HG02588 (cell line): ENCODE data around the gene OMP.
"Not testable (repeated sequence)": the region's sequence is repeated elsewhere in the genome, so short reads cannot be mapped to it uniquely, and the experiment has no call there.

ENCODE experiments used
- ATAC-seq: cut with Tn5 transposase; IDR thresholded peaks from one replicate; pipeline ENCODE4 v1.9.1; 2021; ENCODE audit warnings: mild to moderate bottlenecking, moderate library complexity; ENCODE audit not compliant: unreplicated experiment

The OMP gene

DNA sequence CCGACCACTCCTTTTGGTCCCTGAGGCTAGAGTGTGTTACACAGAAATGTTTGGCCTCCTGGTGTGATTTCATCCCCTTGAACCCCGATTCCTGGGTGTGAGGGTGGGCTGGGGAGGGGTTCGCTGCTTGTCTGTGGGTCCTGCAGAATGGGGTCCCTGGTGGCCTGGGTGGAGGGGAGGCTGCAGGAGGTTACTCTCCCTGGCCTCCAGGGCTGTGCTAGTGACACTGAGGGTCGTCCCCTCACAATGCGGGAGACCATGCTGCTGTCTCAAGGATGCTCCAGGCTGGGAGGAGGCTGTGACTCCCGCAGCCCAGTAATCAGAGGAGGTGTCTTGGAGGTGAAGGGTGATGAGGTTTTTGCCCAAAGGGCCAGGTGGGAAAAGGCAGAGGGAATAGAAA lies 17.0 kb upstream of the OMP start:
- no peak for ATAC-seq

DNA sequence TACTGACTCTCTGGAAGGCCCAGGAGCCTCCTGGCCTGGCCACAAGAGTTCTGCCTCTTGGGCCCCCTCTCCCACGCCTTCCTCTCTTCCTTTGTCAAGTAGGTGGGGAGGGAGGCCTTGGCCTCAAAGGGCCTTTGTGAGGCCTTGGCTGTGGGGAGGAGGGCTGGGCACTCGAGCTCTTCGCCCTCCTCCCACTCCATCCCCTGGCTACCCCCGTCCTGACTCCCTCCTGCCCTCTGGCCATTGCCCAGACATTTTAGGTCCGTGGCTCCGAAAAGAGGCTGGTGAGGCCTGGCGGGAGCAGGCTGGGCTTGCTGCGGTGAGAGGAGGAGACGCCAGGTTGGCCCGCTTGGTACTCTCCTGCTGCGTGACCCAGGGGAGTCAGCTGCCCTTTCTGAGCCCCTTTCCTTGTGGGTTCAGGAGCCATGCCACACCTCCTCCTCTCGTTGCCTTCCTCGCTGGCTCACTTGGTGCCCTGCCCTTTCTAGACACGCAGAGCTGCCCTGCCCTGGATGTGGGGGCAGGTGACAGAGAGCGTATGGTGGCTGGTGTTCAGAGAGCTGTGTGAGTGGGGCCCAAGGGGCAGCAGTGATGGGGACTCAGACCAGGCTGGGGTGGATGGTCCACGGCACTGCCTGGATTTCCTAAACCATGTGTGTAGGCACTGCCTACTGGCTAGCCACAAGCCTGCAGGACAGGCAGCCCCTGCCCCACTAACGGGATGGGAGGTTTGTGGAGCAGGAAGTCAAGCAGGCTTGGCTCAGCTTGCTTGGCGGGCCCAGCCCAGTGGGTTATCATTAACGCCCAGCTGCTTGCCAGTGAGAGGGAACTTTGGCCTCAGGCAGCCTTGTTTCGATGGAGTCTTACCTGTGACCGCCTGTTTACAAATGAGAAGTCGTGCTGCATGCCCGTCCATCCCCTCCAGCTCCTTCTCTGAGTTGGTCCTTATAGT lies 15.8 kb upstream of the OMP start:
- no peak for ATAC-seq

DNA sequence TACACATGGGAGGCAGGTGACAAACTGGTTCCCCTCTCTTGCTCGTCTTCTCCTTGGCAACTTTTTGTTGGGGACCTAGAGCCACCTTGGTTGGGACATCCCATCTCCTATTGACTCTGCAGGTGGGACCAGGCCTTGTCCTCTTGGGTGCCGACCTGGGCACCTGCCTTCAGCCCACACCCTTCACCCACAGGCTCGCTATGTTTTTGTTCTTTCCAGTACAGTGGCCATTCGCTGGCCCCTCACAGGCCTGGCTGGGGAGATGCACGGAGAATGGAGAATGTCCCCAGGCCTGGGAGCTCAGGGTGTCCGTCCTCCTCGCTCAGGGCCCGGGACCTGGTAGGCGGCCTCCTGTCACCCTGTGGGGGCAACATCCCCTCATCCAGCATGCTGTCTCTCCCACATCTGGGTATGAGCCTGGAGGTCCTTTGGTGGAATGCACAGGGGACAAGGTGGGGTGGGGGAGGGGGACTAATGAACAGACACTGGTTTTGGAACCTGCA lies 14.9 kb upstream of the OMP start:
- no peak for ATAC-seq

DNA sequence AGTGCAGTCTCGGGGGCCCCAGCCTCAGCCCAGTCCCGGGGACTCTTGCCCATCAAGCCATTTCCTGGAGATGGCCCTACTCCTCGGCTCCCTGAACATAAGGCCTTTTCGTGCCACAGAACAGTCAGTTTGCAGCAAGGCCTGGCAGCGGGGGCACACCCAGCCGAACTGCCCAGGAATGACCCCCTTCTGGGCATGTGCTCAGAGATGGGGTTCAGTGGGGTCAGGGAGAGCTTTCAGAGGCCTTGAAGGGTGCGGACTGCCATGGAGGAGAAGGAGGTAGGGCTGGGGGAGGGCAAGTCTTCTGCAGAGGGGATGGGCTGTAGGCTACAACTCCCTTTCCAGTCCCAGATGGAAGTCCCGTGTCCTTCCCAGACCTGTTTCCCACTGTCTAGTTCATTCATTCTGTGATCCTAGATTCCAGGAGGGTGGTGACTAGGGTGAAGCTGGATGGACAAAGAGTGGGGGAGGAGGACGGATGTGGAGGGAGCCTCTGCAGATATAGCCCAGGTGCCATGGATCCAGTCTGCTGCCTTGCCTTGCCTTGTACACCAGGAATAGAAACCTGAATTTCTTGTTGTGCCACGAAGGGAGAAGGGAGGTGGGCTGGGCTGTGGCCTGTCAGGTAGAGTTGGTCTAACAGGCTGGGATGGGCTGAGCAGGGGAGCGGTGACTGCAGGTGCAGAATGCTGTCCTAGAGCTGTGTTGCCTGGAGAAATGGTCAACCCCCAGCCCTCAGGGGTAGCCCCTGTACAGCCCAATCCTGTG lies 14.2 kb upstream of the OMP start:
- ATAC-seq: no peak

DNA sequence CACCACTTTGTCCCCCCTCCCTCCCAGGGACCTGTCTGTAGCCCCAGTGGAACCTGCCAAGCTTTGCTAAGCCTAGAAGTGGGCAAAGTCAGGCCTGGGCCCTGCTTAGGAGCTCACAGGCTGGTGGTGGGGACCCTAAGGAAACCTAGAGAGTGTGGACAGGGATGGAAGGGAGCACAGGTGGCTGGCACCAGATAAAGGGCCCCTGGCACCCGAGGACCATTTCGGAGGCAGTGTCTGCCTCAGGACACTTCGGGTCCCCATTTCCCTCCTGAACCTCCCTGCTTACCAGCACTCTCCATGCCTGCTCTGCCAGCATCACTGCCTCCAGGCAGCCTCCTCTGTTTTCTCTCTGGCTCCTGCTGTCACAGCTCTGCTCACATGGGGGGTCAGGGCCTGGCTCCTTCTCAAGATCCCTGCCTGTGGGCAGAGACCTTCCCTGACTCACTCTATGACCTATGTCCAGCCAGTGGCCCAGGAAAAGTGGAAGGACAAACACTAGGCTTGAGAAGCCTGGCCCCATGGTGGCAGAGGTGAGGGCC lies 13.6 kb upstream of the OMP start:
- no peak for ATAC-seq

DNA sequence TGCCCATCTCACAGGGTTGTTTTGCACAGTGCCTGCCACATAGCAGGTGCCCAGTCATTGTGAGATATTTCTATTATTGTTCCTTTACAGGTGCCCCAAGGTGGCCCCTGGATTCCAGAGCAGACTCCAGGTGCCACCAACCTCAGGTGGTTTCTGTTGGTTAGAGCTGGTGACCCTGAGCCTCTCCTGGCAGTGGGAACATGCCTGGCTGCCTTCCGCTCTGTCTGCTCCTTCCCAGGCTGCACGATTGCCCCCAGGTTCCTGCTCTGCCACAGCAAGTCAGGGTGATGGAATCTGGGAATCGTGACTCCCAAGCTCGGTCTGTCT lies 12.6 kb upstream of the OMP start:
- no peak for ATAC-seq

DNA sequence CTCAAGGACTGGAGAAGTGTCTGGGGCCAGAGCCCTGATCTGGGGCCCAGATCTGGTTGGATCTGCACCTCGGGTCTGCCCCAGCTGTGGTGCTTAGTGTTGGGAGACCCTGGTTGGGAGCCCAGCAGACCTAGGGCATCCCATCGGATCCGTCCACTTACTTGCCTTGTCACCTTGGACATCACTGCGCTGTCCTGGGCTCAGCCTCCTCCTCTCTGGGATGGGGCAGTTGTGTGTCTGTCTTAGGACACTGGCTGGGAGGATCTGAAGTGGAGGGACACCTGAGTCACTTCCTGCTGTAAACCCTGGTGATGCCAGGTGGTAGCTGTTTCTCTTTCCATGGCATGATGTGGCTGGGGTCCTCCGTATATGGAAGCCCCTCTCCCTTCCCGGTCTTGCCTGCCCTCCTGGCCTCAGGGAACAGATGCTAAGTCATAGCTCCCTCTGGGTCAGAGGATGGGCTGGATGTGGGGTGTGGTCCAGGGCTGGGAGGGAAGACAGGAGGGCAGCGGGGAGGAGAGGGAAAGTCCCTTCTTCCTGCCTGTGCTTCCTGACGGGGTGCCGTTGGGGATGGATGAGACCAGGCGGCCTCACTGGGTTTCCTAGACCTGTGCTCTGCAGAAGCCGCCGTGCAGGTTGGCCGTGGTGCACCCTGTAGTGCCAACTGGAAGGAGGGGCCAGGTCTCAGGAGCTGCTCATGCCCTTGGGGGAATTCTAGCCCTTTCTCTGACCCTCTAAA lies 12.1 kb upstream of the OMP start:
- no peak for ATAC-seq

DNA sequence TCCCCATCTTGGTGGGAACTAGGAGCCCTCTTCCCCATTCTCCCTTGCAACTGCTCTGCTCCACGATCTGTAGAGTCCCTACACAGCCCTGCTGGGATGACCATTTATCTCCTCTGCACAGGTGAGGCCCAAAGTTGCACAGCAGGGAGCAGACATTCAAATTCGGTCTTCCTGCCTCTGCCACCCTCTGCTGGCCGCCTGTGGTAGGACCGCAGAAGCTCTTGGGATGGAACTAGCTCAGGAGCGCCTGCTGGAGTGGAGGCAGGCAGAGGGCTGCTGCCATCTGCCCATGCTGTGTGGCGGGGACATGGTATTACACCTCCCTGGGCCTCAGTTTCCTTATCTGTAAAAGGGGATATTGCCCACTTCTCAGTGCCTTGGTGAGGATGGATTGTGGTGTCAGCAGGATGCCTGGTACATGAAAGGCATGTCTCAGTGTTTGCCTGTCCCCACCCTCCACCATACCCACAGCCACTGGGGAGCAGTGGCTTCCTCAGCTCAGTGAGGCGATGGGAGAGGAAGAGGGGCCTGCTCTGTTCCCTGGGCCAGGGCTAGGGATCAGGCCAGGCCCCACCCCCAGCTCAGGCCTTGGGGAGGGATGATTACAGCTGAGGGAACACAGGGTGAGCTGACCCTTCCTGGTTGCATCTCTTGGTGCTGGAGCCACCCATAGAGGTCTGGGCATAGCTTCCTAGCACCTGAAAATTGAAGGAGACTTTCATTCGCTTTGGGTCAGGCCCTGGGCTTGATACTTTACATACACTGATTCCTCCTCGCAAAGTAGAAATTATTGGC lies 11.3 kb upstream of the OMP start:
- ATAC-seq: peak; percentile 84

DNA sequence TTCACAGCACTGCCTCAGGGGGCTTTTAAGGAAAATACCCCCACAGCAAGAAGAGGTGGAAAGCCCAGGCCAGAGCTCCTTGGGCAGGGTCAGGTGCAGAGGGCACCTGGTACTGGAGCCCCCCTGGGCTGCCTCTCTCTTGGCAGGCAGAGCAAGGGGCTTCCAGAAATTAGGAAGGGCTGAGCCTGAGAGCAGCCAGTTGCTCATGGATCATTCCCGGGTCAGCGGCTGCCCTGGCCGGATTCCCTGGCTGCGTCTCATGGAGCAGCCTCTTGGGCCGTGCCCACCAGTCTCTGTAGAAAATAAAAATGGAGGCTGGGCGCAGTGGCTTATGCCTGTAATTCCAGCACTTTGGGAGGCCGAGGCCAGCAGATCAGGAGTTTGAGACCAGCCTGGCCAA lies 10.3 kb upstream of the OMP start:
- ATAC-seq: no peak

DNA sequence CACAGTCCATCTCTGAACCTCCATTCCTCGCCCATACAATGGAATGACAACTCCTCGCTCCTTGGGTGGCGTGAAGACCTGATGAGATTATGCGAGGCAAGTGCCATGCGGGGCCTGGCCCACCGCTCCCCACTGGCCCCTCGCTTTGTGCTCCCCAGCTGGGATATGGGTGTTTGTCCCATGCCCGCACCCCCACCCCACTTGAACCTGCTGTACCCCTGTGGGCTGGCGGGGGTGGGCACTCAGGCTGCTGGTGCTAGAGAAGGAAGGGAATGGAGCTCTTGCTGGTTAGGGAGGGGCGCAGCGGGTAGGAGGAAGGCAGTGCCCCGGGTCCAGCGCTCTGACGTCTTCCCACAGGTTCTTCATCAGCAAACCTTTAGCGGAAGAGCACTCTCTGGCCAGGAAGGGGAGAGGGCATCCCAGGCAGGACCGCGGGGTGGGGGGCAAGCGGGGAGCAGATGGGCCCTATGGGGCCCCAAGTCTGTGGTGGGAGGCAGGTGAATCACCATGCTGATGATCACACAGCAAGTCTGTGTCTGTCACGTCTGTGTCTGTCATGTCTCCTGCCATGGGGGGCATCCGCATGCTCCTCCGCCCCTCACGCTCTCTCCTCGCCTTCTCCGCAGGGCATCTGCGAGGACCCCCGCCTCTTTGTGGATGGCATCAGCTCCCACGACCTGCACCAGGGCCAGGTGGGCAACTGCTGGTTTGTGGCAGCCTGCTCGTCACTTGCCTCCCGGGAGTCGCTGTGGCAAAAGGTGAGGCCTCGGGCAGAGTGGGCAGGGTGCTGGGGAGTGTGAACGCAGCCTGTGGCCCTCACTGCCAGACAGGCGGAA lies 9.4 kb upstream of the OMP start:
- no peak for ATAC-seq

DNA sequence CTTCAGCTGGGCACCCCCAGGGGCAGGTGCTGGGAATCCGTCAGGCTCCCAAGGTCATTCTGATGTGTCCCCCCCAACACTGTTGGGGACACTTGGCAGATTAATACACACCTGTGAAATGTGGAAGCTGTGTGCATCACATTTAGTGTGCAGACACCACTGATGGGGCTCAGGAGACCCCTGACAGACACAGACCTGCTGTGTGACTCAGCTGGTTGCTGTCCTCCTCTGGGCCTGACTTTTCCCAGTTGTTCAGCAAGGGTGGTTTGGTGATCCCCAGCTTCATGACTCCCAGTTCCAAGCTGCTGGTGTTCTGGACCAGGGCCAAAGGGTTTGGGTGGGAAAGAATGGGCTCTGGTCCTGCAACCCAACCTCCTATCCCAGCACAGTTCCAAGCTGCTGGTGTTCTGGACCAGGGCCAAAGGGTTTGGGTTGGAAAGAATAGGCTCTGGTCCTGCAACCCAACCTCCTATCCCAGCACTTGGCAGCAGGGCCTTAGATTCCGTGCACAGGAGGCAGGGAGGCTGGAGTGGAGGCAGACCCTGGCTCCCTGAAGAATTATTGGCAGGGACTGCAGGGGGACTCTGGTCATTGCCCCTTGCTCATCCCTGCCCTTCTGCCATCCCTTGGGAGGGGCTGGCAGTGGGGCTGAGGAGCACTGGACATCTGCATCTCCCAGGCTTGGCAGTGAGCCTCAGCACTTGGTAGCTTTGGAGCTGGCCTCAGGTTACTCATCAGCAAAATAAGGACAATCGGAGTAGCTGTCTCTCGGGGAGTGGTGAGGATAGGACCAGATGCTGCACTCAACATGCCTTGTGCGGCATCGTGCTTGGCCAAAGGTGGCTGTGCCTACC lies 8.4 kb upstream of the OMP start:
- no peak for ATAC-seq

DNA sequence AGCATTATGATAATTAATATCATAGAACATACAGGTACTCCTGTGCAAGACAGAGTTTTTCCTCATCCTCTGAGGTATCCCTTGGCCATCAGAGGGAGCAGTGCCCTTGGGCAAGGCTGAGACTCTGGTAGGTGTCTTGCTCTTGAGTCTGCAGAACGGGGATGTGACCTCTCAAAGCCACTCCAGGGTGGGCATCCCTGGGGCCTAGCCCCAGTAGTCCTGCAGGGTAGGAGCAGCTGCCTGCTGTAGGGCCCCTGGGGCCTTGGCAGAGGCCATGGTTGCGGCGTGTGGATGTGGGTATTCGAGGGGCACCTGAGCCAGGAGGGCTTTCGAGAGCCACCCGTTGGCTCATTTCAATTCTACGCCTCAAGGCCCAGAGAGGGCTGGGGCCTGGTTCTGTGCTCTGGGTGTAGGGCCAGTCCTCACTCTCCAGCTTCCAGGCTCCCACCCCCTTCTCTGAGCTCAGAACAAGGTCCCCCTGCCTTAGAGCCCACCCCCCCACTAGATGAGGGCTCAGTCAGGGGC lies 7.7 kb upstream of the OMP start:
- ATAC-seq: no peak

DNA sequence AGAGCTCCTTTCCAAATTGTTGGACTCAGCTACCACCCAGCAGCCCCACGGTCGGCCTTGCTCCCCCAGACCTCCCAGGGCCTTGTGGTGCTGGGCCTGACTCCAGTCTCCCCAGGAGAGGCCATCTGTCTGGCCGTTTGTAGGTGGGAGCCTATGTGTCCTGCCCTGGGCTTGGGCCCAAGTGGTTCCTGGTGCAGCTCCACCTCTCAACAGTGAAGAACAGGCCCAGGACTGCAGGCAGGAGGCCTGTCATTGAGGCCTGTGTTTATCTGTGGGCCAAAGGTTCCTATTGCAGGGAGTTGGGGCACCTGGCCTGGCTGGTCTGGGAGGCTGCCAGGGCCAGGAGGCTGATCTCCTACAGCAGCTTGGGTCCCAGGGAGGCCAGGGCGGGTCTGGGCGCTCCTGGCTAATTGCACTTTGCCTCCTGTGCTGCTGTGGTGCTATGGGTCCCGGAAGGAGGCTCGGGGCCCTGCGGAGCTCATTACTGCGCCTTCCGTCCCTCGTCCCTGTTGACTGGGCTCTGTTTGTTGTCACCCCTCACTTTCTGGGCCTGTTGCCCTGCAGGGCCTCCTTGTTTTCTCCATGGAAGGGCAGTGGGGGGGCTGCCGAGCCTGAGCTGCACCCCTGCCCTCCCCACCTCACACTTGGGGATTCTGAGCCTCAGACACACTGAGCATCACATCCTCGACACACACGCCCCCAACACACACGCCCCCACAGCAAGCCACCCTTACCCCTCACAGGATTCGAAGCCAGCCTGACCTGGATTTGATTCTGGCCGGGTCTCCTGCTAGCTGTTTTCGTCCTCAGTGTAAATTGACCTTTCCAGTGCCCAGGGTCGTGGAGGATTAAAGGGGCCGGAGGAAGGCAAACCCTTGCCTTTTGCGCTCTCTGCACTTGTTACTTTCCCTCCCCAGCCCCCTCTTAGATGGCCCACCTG lies 6.8 kb upstream of the OMP start:
- ATAC-seq: no peak

DNA sequence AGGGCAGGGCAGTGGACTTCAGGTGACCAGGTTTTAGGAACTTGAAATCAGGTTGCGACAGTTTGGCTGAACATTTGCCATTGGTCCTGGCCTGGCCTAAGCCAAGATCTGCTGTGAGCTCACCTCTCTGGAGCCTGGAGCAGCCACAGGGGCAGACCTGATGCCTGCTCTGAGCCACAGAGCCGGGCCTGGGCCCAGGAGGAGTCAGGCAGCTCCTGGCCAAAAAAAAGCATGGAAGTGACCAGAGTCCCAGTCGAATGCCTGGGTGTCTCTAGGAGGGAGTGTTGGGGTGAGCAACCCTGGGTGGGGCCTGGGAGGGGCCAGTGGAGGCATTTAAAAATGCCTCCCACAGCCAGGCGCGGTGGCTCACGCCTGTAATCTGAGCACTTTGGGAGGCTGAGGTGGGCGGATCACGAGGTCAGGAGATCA lies 6.0 kb upstream of the OMP start:
- no peak for ATAC-seq

DNA sequence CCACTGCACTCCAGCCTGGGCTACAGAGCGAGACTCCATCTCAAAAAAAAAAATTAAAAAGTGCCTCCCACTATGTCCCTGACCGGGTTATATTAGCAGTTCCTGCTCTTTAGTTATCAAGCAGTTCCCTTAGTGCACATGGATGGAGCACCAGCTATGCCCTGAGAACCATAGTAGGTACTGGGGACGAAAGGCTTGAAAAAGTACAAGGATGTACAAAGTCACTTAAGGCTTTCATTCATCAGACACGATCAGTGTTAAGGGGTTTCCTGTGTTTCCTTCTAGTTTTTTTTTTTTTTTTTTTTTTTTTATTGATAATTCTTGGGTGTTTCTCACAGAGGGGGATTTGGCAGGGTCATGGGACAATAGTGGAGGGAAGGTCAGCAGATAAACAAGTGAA lies 5.5 kb upstream of the OMP start:
- ATAC-seq: not testable (repeated sequence)

DNA sequence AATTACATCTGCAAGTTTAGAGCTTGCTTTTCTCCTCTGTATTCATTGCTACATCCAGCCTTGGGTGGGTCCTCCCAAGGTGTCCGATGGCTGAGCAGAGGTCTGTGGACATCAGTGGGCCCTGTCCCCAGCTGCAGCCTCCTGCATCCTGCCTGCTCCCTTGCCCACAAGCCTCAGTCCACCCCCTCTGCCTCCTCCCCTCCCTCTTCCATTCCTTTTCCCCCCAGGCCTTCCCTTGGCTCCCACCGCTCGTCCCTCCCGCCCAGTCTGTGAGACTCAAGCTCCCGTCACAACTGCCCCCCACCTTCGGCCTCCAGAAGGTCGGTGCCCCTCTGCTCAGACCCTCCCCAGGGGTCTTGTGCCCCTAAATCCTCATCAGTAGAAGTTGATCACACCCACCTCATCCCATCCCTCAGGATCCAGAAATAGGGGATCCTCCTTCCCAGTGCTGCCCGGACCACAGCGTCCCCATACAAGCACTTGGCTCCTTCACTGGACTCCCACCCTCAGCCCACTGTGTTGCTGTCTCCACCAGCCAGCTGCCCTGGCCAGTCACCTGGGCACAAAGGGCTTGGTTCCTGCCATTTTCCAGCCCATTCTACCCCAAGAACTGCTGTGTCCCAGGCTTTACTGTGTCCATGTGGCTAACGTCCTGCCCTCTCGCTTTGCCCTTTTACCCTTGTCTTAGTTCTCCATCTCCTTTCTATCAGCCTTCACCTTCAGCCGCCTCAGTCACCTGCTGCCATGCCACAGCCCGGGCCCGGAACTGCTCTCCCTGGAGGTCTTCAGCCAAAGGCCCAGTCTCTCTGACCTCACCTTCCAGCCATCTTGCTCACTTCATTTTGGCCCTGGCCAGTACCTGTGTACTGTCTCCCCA lies 2.2 kb upstream of the OMP start:
- ATAC-seq: no peak
